Activated naive CD4-positive, alpha-beta T cell treated with Interleukin-2 at 50 U/mL for 16 hours (primary cell): ENCODE data around the gene WNT3A.

Experiments used
- DNase-seq: peaks from one replicate; pipeline ENCODE4 v3.0.0-alpha.2; 2020

Gene WNT3A

GRCh38 chr1:228032041-228032440 is 25.2 kb downstream of the WNT3A start:
- DNase-seq = no peak

GRCh38 chr1:228033376-228033775 is 26.6 kb downstream of the WNT3A start:
- no peak for DNase-seq

GRCh38 chr1:228034954-228035837 is 28.4 kb downstream of the WNT3A start:
- DNase-seq = no peak

GRCh38 chr1:228035844-228036243 is 29.0 kb downstream of the WNT3A start:
- DNase-seq = no peak

- DNase-seq = no peak
These were observed 30.0 kb downstream of the WNT3A start for GRCh38 chr1:228036701-228037231.

GRCh38 chr1:228037401-228038386 is 30.9 kb downstream of the WNT3A start:
- DNase-seq = peak; percentile 37

- DNase-seq = no peak
These were observed 31.7 kb downstream of the WNT3A start for GRCh38 chr1:228038387-228039005.

GRCh38 chr1:228039006-228039903 is 32.5 kb downstream of the WNT3A start:
- no peak for DNase-seq

- no peak for DNase-seq
These were observed 33.2 kb downstream of the WNT3A start for GRCh38 chr1:228039986-228040385.

GRCh38 chr1:228041316-228041715 is 34.5 kb downstream of the WNT3A start:
- no peak for DNase-seq

- no peak for DNase-seq
These were observed 35.7 kb downstream of the WNT3A start for GRCh38 chr1:228042508-228042907.

GRCh38 chr1:228043281-228043848 is 36.6 kb downstream of the WNT3A start:
- peak; percentile 1 for DNase-seq

- DNase-seq = no peak
These were observed 38.2 kb downstream of the WNT3A start for GRCh38 chr1:228044961-228045360.

GRCh38 chr1:228045405-228045804 is 38.6 kb downstream of the WNT3A start:
- DNase-seq = no peak

GRCh38 chr1:228045871-228046270 is 39.1 kb downstream of the WNT3A start:
- no peak for DNase-seq

- DNase-seq = no peak
These were observed 39.8 kb downstream of the WNT3A start for GRCh38 chr1:228046421-228047182.

GRCh38 chr1:228047183-228047466 is 40.3 kb downstream of the WNT3A start:
- no peak for DNase-seq

GRCh38 chr1:228048120-228048519 is 41.3 kb downstream of the WNT3A start:
- DNase-seq = no peak

GRCh38 chr1:228048659-228049298 is 42.0 kb downstream of the WNT3A start:
- no peak for DNase-seq

GRCh38 chr1:228050571-228051231 is 43.9 kb downstream of the WNT3A start:
- no peak for DNase-seq
